Vagina (tissue), 2 donors: ENCODE data around the gene WDR81.

Experiments
- CTCF ChIP-seq, 3 experiments: fragments of 450-650 bp in 2 of 3; fragments of 200-600 bp in 1 of 3; sonication (generic) in 1 of 3; IDR thresholded peaks; one replicate each; pipeline ENCODE4 v1.5.1; 2017 to 2019; ENCODE audit warnings: antibody characterized with exemption in 3 of 3, mild to moderate bottlenecking in 2 of 3, moderate library complexity in 2 of 3
- POLR2AphosphoS5 ChIP-seq, 2 donors: sonication (generic); formaldehyde crosslinking; IDR thresholded peaks; one replicate each; pipeline ENCODE4 v1.9.0; 2017; ENCODE audit warnings: antibody characterized with exemption in 2 of 2, mild to moderate bottlenecking in 2 of 2, low read depth in 1 of 2; ENCODE audit not compliant: insufficient read depth in 1 of 2

GRCh38 chr17:1716076-1716911, 8.2 kb upstream of the WDR81 start:
- TF ChIP-seq CTCF (IDR thresholded peaks at IDR 0.05) = no peak
- TF ChIP-seq POLR2AphosphoS5 (IDR thresholded peaks at IDR 0.05; ENCODE audit: insufficient read depth in 1 of 2, low read depth in 1 of 2) = peak; percentile 98 to 99
